Measurements from ENCODE around the gene CRKL.

DNA sequence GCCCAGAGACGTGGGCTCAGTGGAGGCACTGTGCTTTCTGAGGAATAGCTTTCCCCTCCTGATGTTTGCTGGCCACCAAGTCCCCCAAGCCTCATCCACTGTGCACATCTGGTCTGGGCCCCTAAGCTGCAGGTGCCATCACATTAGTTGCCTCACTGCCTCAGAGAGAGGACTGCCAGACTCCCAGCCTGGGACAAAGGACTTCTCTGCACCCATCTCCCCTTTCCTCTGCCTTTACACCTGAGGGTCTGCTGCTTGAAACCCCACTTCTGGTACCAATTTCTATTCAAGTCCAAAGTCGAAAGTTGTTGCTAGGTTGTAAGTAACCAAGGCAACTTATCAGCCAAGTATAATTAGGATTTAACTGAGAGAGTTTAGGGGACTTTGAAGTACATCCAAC is 61.2 kb downstream of the CRKL start:
- TF ChIP-seq, protein P1, sequence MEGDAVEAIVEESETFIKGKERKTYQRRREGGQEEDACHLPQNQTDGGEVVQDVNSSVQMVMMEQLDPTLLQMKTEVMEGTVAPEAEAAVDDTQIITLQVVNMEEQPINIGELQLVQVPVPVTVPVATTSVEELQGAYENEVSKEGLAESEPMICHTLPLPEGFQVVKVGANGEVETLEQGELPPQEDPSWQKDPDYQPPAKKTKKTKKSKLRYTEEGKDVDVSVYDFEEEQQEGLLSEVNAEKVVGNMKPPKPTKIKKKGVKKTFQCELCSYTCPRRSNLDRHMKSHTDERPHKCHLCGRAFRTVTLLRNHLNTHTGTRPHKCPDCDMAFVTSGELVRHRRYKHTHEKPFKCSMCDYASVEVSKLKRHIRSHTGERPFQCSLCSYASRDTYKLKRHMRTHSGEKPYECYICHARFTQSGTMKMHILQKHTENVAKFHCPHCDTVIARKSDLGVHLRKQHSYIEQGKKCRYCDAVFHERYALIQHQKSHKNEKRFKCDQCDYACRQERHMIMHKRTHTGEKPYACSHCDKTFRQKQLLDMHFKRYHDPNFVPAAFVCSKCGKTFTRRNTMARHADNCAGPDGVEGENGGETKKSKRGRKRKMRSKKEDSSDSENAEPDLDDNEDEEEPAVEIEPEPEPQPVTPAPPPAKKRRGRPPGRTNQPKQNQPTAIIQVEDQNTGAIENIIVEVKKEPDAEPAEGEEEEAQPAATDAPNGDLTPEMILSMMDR (IDR thresholded peaks at IDR 0.05): no peak
- TF ChIP-seq EZH2 (IDR thresholded peaks at IDR 0.05; ENCODE audit: borderline replicate concordance, insufficient read depth, low read depth, low read length, poor library complexity, severe bottlenecking): no peak
